NCI-H128 (cell line): ENCODE results near the gene PSMG2.

Experiments
- DNase-seq: peaks from one replicate; lab custom pipeline; 2025; ENCODE audit not compliant: unreplicated experiment; lab: John Stamatoyannopoulos, UW

The PSMG2 gene, protein sequence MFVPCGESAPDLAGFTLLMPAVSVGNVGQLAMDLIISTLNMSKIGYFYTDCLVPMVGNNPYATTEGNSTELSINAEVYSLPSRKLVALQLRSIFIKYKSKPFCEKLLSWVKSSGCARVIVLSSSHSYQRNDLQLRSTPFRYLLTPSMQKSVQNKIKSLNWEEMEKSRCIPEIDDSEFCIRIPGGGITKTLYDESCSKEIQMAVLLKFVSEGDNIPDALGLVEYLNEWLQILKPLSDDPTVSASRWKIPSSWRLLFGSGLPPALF

DNA sequence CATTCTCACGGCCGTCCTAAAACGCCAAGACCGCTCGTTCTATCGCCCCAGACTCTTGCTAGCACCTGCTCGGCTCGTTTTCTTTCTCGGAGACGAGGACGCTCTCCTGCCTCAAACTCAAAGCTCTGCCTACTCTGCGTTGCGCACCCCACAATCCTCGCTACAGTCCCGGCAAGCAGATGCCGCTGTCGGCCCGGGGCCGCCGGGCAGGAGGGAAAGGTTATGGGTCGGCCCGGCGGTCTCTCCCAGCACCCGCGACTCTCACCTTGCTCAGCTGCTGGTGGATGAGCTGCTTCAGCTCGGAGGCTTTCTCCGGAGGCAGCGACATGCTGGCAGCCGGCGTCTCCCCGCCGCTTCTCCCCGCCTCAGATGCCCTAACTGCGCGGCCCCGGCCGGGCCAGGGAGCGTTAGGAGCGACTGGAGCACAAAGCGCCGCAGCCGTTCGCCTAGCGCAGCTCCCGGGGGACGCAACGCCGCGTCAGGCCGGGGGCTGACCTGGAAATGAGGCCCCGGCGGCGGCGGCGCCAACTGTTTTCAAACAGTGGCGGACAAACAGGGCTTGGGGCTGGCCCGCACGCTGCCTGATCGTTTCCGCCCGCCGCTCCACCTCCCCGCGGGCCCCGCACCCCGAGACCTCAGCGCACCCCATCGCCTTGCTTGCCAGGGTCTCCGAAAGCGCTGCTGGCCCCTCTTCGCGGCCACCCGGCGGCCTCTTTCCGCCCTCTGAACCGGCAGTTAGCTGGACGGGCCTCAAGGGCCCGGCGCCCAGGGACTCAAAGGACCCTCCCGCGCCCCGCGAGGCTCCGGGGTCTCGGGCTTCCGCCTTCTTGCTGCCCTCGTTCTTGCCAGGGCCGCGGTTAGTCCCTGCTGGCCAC, at the start of gene PSMG2, which contains the start of gene CEP76:
TSS of gene PSMG2 (plus strand) at position 822 of the 875 bp plus-strand sequence. CDS start 66 bp downstream, outside the sequence.
TSS of gene CEP76 (minus strand) at position 503 of the 875 bp plus-strand sequence. CDS start at position 328, 175 bp downstream.
- peak; percentile 83 for DNase-seq

GRCh38 chr18:12654971-12655370, 47.9 kb upstream of the PSMG2 start:
- no peak for DNase-seq

DNA sequence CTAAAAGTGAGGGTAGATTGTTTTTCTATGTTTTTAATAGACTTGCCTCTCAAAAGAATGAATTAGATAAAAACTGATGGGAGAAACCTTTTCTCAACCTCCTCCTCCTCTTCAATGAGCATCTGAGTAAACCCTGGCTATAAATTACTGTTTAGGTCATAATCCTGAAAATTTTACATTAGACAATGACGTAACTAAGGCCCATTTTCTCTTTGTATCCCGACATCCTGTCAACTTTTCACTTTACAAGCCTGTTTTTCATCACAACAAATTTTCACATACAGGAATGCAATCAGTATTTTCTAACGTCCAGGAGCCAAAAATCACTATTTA, 46.3 kb upstream of the PSMG2 start:
- DNase-seq, result no peak

- no peak for DNase-seq
These were observed 45.7 kb upstream of the PSMG2 start for GRCh38 chr18:12656938-12657683.

DNA sequence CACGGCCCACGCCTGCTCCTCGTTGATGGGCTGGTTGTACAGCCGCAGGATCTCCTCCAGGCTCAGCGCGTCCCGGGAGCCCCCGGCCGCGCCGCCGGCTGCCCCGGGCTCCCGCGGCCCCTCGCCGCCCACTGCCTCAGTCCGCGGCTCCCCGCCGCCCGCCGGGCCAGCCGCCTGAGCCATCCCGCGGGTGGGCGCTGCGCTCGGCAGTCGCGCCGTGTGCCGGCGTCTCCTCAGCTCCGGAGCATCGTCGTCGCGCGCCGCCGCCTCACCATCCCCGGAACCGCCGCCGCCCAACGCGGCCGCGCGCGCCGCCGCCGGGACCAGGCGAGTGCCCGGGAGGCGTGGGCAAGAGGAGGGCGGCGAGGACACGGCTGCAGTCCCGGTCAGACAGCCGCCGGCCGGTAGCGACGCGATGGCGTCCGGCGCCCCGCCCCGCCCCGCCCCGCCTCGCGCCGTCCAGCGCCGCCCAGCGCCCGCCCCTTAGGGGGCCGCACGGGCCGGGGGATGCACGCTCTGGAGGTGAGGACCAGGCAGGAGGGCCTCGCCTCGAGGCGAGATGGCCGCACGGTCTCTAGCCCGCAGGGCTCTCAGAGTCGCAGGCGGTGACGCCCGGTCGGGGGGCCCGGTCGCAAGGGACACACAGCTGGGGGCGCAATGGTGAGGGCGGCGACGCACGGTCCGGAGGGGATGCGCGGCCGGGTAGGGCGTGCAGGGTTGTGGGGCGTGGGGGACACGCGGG, 45.0 kb upstream of the PSMG2 start, which contains the start of gene SPIRE1:
TSS of gene SPIRE1 (minus strand) at position 424 of the 742 bp plus-strand sequence. CDS start at position 183, 241 bp downstream.
- no peak for DNase-seq

- no peak for DNase-seq
These were observed 44.3 kb upstream of the PSMG2 start for GRCh38 chr18:12658426-12659138.

DNA sequence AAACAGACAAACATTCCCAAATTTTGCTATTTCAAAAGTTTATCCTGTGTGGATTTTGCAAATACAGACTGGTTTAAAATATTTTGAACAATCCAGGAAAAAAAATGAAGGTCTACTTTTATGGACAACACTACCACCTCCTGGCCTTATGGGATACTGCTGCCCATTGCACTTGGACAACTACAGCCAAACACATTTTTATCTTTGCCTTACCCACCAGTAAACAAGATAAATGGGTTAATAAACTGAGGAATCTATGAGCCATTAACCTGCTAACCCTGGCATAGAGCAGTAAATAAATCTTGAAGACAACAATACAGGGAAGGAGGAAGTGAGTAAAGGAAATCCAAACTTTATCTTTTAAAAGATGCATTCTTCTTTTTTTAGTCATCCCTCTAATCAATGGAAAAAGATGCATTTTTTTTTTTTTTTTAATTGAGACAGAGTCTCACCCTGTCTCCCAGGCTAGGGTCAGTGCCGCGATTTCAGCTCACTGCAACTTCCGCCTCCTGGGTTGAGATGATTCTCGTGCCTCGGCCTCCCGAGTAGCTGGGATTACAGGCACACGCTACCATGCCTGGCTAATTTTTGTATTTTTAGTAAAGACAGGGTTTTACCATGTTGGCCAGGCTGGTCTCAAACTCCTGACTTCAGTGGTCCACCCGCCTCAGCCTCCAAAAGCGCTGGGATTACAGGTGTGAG, 42.8 kb upstream of the PSMG2 start:
- DNase-seq, result no peak

DNA sequence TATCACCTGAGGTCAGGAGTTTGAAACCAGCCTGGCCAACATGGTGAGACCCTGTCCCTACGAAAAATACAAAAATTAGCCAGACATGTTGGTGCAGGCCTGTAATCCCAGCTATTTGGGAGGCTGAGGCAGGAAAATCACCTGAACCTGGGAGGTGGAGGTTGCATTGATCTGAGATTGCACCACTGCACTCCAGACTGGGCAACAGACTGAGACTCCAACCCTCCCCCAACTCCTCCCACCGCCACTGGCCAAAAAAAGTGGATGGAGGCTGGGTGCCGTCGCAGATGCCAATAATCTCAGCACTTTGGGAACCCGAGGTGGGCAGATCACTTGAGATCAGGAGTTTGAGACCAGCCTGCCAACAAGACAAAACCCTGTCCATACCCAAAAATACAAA, 34.8 kb upstream of the PSMG2 start:
- no peak for DNase-seq

DNA sequence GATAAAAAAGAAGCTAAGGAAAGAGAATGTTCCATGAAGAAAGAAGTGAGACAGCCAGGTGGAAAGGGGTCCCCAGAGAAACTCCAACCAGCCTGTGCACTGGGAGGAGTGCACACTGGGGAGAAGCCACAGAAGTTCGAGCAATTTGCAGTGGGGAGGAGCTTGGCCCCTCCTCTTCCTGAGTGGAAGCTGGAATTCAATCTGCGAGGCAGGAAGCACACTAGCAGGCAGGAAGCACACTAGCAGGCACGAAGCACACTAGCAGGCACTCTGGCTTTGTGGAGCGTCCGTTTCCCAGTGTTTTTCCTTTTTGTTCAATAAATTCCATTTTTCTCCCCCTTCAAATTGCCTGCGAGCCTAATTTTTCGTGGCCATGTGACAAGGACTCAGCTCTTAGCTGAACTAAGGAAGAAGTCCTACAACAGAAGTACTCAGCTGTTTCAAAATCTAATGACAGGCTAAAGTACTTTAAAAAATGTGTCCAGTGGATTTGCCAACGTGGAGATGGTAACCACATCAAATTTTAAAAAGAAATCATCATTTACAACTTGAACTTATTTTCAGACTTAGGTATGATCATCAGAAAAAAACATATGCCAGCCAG, 23.6 kb upstream of the PSMG2 start:
- no peak for DNase-seq

DNA sequence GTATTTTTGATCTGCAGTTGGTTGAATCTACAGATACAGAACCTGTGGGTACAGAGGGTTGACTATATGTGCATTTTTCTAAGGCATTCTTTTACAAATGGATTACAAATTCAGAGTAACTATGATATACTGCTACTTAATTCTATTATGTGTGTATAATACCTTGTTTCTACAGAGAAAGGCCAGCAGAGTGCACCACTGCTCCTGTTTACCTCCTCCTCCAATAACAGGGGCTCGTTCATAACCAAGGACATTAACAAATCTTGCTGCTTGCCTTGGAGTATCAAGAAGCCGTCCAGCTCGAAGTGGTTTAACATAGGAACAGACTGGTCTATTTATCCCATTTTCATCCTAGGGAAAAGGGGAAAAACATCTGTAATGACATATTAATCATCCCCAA, 16.7 kb upstream of the PSMG2 start:
- no peak for DNase-seq

DNA sequence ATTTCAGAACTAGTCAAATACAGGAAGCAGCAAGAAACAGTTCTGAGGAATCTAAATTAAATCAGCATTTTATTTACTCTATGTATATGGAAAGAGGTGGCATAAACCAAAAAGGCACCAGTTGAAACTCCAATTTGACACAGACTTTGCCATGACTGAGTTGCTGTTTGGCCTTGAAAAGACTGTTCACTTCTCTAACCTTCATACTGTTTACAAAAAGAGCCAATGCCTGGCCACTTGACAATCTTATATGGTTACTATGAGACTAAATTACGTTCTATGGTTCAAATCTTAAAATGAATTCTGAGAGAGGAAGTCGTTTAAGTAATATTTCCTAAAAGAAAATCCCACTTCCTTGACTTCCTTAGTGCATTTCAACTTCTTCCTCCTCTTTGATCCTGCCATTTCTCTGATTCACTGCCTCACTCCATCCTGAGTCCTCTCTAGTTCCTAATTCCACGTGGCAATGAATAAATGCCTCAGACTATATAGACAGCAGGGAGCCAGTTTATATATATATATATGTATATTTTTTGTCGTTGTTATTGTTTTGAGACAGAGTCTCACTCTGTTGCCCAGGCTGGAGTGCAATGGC, 13.5 kb upstream of the PSMG2 start:
- DNase-seq, result no peak

DNA sequence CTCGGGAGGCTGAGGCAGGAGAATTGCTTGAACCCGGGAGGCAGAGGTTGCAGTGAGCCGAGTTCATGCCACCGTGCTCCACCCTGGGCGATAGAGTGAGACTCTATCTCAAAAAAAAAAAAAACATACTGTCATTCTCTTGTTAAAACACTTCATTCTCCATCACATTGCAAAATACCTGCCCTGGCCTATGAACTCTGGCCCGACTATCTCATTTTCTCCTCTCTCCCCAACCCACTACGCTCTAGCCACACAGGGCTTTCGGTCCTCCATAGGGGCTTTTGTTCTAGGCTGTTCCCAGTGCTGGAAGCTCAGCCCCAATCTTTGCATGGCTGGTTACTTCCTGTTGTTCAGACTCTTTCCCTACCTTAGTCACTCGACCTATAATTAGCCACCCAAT, 10.6 kb upstream of the PSMG2 start:
- no peak for DNase-seq

DNA sequence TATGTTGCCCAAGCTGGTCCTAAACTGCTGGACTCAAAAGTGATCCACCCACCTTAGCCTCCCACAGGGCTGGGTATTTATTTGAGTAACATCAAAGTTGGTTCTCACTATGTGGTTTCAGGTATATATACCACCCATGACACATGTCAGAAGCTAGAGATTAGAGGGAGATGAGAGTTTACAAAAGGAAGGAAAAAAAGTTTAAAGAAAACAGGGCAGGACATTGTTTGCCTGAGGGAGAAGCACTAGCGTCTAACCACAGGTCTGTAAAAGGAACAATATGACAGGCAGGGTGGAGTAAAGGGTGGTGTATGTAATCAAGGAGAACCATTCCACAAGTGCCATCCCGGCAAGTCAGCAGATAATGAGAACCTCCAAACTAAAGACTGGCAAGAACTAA, 8.8 kb upstream of the PSMG2 start:
- no peak for DNase-seq

- DNase-seq, result no peak
These were observed 3.1 kb upstream of the PSMG2 start for GRCh38 chr18:12699747-12700146.

DNA sequence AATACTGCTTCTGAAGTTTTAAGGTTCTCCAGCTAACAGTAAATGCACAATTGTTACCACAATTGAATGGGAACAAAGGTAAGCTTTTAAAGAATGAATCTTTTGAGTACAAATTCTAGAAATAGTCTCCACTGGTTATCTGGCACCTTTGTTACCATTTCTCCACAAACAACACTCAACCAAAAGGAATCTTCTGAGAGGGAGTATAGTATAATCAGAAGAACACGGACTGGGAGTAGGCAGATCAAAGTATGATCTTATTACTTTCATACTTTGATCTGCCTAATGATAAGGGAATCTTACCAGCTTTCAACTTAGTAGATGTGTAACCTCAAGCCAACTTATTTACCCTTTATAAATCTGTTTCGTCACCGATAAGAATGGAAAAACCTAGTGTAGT, 1.7 kb upstream of the PSMG2 start:
- DNase-seq, result no peak

GRCh38 chr18:12703096-12703567, 290 bp downstream of the PSMG2 start:
- no peak for DNase-seq

- DNase-seq, result no peak
These were observed 822 bp downstream of the PSMG2 start for GRCh38 chr18:12703664-12704063.

GRCh38 chr18:12711446-12711845, 8.6 kb downstream of the PSMG2 start:
- no peak for DNase-seq
